MG63 (cell line): Measurements from ENCODE around the gene EPB41L4B. TPM values are rescaled to one million over a fixed set of nuclear protein-coding genes. Genes with fewer than 3 reads are reported as not detected.
A peak's percentile ranks its signal among the peaks of the same experiment; 100 is the strongest.
"Not testable (repeated sequence)": the region's sequence is repeated elsewhere in the genome, so short reads cannot be mapped to it uniquely, and the experiment has no call there.

Experiments
- DNase-seq: peaks from one replicate; pipeline ENCODE4 v3.0.0-alpha.2; 2020
- H3K27me3 ChIP-seq: fragments of 250-450 bp; sonication (Bioruptor Pico); 2 replicates; pipeline ENCODE4 v1.5.1; 2020; ENCODE audit warnings: mild to moderate bottlenecking, moderate library complexity
- H3K36me3 ChIP-seq: fragments of 250-450 bp; sonication (Bioruptor Pico); 2 replicates; pipeline ENCODE4 v1.5.1; 2020; ENCODE audit warnings: mild to moderate bottlenecking, moderate library complexity
- H3K4me3 ChIP-seq: fragments of 250-450 bp; sonication (Bioruptor Pico); 2 replicates; pipeline ENCODE4 v1.5.1; 2020; ENCODE audit warnings: mild to moderate bottlenecking, moderate library complexity
- H3K9me3 ChIP-seq: fragments of 250-450 bp; sonication (Bioruptor Pico); 2 replicates; pipeline ENCODE4 v1.5.1; 2020; ENCODE audit warnings: mild to moderate bottlenecking, moderate library complexity
- total RNA-seq: library from RNA; depleted of rRNA; stranded (reverse); fragments of >200 nt; shearing (Covaris generic); gene quantifications from 2 replicates; pipeline ENCODE4 v1.2.3, GENCODE V29; 2014; ENCODE audit warnings: low replicate concordance

Gene EPB41L4B
- total RNA-seq, 1 experiment from 2014 or later = 3.1 TPM

DNA sequence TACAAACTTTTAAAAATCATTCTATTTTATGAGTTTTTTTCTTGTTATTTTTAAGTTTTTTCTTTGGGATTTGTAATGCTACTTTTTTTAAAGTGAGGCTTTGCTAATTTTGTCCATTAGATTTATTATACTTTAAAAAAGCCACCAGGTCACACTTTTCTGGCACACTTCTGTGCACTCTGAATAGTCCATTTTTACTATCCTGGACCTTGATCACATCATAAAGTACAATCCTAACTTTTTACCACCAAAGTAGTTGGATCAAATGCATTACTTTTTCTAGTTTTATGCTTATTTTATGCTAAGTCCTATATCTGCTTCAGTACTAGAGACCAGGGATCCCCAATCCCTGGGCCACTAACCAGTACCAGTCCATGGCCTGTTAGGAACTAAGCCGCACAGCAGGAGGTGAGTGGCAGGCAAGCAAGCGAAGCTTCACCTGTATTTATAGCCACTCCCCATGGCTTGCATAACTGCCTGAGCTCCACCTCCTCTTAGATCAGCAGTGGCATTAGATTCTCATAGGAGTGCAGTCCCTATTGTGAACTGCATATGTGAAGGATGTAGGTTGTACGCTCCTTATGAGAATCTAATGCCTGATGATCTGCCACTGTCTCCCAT is 169.8 kb downstream of the EPB41L4B start:
- H3K36me3 ChIP-seq = no peaks in the 10 kb centered on the region
- 0 out of 2 replicates have a peak, but pooled peaks cover 4% of the 10 kb centered on the region for H3K9me3 ChIP-seq
- DNase-seq = no peak
- no peak overlapping the region for H3K4me3 ChIP-seq
- H3K27me3 ChIP-seq = no peaks in the 10 kb centered on the region; the same call in 1 of the 2 replicates

DNA sequence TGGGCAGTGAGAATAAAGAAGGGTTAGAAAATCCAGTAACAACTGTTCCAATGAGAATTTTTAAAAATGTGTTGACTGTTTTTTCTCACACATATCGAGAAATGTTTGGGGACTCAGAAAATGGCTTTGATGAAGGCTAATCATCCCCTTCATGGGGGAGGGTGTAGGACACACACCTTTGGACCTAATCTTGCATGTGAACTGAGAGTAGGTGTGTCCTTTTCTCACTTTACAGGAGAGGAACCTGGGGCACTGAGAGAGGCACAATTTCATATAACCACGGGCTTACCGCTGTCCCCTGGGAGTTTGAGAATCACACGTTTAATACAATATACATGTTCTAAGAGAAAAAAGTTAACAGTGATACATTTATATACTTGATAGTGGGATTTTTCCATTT is 171.1 kb downstream of the EPB41L4B start:
- H3K36me3 ChIP-seq = no peaks in the 10 kb centered on the region
- no peaks in the 10 kb centered on the region; the same call in 1 of the 2 replicates for H3K27me3 ChIP-seq
- DNase-seq = no peak
- 0 out of 2 replicates have a peak, but pooled peaks cover 4% of the 10 kb centered on the region for H3K9me3 ChIP-seq
- no peak overlapping the region for H3K4me3 ChIP-seq

DNA sequence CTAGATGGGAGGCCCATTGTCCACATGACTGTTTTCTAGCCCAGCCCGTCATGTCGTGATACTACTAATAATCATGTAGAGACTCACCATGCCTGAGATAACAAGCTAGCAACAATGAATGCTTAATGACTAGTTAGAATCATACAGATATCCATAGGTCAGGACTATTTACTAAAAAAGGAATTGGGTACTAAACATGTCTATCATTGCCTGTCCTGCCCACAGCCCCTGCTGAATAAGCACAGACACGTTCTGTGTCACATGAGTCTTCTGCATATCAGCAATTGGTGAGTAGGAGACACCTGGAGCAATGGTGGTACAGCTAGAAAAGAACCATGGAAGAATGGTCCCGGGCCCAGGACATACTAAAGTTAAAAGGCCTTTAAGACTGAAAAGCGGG is 171.8 kb downstream of the EPB41L4B start:
- Histone ChIP-seq H3K9me3 (0 out of 2 replicates have a peak, but pooled peaks cover 4% of the 10 kb centered on the region), H3K27me3 (no peaks in the 10 kb centered on the region; the same call in 1 of the 2 replicates), H3K36me3 (no peaks in the 10 kb centered on the region), H3K4me3 (no peak overlapping the region)
- no peak for DNase-seq

DNA sequence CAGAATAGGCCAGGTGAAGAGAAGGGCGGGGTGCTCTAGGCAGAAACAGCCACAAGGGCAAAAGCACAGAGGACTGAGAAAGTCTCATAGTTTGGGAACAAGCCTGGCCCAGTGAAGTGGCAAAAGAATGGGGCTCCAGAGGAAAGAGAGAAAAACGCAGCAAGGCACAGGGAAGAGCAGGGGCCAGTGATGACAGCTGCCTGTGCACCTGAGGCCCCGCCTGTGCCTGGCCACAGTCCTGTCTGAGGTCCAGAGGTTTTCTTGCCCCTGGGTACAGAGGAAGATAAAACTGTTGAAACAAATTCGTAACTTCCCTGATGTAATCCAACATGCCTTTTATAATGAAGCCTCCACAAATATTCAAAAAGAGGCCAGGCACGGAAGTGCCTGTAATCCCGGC is 175.8 kb downstream of the EPB41L4B start:
- no peaks in the 10 kb centered on the region for H3K36me3 ChIP-seq
- H3K27me3 ChIP-seq = no peaks in the 10 kb centered on the region
- H3K4me3 ChIP-seq = no peak overlapping the region
- no peak for DNase-seq
- H3K9me3 ChIP-seq = no peaks in the 10 kb centered on the region

DNA sequence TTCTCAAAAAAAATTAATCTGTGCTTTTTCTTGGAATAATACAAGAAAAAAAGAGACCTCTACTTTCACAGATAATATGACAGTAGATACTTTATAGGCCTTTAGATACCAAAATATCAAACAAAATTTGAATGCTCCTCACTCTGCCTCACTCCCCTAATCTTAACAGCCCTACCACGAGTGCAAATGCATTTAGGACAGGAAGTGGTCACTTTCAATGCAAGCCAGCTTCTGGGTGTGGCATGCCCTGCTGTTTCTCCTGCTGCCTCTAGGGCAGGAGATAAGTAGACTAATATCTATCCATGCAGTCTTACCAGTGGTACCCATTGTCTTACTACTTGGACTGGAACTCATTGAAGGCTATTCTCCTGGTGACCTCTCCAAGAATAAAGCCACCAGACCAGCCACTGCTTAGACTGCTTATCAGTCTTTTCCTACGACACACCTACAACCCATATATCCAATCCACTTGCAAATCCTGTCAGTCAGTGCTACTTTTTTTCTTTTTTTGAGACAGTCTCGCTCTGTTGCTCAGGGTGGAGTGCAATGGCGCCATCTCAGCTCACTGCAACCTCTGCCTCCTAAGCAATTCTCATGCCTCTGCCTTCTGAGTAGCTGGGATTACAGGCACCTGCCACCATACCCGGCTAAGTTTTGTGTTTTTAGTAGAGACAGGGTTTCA is 176.8 kb downstream of the EPB41L4B start:
- DNase-seq = peak; percentile 65
- no peak overlapping the region for H3K4me3 ChIP-seq
- H3K27me3 ChIP-seq = no peaks in the 10 kb centered on the region
- no peaks in the 10 kb centered on the region for H3K36me3 ChIP-seq
- H3K9me3 ChIP-seq = no peaks in the 10 kb centered on the region

DNA sequence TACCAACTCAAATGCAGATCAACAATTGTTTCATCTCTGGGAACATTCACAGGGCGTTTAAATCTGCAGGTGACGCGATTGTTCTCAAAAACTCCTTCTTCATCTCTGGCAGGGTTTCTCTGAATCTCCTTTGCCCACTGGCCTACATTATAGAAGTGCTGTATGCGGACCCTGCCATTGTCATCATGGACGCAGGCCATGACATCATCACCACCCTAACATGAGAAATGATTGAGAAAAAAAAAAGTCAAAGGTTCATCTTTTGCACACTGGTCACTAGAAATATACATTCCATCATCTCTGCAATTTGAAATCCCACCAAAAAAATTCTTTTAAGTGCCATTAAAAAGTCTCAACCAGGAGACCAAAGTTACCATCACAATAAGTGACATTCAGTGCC is 179.5 kb downstream of the EPB41L4B start:
- no peak overlapping the region for H3K4me3 ChIP-seq
- no peaks in the 10 kb centered on the region for H3K36me3 ChIP-seq
- DNase-seq = no peak
- no peaks in the 10 kb centered on the region for H3K27me3 ChIP-seq
- no peaks in the 10 kb centered on the region for H3K9me3 ChIP-seq

DNA sequence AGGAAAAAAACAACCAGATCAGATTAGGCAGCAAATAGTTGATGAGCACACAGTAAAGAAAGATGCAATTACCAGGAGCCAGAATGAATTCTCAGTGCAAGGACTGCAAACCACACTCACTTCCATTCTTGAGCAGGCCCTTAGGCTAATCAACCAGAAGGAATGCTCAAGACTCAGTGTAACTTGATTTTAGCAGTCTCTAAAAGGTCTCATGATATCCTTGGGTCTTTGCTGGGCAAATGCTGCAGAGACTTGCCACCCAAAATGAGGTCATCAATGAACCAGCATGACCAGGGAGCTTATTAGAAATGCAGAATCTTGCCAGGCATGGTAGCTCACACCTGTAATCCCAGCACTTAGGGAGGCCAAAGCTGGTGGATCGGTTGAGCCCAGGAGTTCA is 181.0 kb downstream of the EPB41L4B start:
- no peak for DNase-seq
- no peaks in the 10 kb centered on the region for H3K27me3 ChIP-seq
- no peak overlapping the region for H3K4me3 ChIP-seq
- no peaks in the 10 kb centered on the region for H3K9me3 ChIP-seq
- H3K36me3 ChIP-seq = no peaks in the 10 kb centered on the region

DNA sequence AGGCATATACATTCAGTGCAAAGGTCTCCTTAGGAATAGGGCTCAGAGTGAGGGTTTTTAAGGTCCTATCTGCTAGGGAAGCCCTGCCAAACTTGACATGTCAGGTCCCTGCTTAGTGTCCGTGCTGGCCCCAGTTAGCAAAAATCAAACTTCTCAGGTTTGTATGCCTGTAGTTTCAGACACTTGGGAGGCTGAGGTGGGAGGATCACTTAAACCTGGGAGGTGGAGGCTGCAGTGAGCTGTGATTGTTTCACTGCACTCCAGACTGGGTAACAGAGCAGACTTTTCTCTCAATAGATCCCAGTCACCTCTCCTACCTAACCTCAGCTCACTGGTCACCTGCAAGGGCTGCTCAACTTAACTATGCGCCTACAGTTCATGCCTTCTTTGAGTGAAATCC is 182.4 kb downstream of the EPB41L4B start:
- no peak for DNase-seq
- Histone ChIP-seq H3K36me3 (no peaks in the 10 kb centered on the region), H3K27me3 (no peaks in the 10 kb centered on the region), H3K4me3 (no peak overlapping the region), H3K9me3 (no peaks in the 10 kb centered on the region)

DNA sequence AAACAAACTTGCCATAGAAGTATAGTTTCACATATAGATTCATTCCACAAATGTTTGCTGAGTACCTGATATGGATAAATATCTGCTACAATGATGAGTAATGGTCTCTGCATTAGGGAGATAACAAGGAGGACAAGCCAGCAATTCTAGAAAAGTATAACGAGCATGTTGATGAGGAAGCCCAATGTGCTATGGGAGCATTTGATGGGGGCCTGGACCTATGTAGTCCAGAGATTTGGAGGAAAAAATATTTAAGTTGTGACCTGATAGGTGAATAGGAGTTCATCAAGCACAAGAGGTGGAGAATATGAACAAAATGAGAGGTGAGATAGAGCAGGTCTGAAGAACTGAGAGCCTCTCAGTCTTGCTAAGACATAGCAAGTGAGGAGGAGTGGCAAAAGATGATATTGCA is 186.7 kb downstream of the EPB41L4B start:
- Histone ChIP-seq H3K9me3 (no peaks in the 10 kb centered on the region), H3K36me3 (no peaks in the 10 kb centered on the region), H3K27me3 (peaks cover 2% of the 10 kb centered on the region; the same call in 1 of the 2 replicates), H3K4me3 (no peak overlapping the region)
- DNase-seq = no peak

DNA sequence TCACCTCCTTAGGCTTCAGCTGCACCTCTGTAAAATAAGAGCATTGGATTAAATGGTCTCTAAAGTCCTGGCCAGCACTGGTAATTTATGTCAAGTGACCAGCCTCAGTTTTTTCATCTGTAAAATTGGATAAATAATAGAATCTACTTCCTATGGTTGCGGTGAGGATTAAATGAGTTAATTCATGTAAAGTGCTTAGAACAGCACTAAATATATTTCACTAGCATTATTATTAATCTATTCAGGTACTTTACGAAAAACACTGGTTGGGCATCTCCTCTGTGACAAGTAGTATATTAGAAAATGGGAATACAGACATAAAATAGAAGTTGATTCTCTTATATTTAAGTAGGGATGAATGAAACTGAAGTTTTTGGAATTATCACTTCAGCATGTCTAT is 187.3 kb downstream of the EPB41L4B start:
- Histone ChIP-seq H3K27me3 (peaks cover 2% of the 10 kb centered on the region; the same call in 1 of the 2 replicates), H3K9me3 (no peaks in the 10 kb centered on the region), H3K4me3 (no peak overlapping the region), H3K36me3 (no peaks in the 10 kb centered on the region)
- no peak for DNase-seq

DNA sequence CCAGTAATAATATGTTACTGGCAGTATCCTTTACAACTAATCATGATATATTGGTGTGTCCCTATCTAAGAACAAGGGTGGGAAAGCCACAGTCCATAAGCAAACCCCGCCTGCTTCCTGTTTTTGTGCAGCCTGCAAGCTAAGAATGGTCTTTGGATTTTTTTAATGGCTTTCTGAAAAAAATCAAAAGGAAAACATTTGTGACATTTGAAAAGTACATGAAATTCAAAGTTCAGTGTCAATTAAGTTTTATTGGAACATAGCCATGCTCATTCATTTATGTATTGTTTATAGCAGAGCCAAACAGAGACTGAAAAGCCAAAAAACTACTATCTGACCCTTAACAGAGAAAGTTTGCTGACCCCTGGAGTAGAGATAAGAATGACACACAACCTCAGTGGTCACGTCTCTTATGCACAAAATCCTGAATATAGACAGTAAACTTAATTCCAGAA is 188.3 kb downstream of the EPB41L4B start:
- H3K36me3 ChIP-seq = no peaks in the 10 kb centered on the region
- no peak overlapping the region for H3K4me3 ChIP-seq
- H3K27me3 ChIP-seq = peaks cover 2% of the 10 kb centered on the region; the same call in 1 of the 2 replicates
- no peak for DNase-seq
- H3K9me3 ChIP-seq = no peaks in the 10 kb centered on the region

DNA sequence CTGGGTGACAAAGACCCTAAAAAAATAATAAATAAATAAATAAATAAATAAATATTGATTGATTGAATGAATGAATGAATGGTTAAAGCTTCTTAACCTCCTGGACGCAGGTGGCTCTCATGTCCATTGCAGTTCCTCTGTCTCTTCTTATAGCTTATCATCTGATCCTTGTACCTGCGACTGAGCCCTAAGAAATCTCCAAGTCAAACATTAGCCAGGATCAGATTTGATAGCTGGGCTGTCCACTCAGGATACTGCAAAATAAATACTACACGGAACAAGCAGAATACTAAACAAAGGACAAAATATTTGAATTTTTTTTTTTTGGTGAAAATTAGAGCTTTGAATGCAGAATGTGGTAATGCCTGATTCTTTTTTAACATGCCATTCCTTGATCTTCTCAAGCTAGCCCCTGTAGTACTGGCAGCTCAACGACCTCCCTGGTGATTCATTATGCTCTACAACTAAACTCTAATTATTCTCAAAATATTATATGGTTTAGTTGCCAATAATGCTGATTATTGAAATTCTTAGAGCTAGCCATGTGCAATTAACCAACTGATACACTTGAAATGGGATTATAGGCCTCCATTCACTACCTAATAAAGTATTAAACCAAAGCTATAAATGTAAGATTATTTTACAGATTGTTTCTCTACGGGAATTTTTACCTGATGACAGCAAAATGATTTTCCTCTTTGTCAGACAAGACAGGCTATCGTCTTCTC is 191.2 kb downstream of the EPB41L4B start:
- Histone ChIP-seq H3K9me3 (no peaks in the 10 kb centered on the region), H3K36me3 (no peaks in the 10 kb centered on the region), H3K4me3 (no peak overlapping the region), H3K27me3 (peaks cover 2% of the 10 kb centered on the region; the same call in 1 of the 2 replicates)
- no peak for DNase-seq

DNA sequence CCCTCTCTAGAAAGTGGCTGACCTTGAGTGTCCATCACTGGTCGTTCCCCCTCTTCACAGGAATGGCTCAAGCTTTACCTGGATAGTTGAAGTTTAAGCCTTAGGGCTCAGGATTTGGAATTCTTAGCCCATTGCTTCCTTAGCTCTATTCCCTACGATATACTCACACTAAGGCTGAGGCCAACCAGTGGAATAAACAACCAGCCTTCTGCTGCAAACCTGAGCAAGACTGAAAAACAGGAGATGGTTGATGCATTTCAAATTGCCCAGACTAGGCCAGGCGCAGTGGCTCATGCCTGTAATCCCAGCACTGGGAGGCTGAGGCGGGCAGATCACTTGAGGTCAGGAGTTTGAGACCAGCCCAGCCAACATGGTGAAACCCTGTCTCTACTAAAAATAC is 194.2 kb downstream of the EPB41L4B start:
- H3K36me3 ChIP-seq, H3K4me3 ChIP-seq, DNase-seq, H3K27me3 ChIP-seq, H3K9me3 ChIP-seq: not testable (repeated sequence)

DNA sequence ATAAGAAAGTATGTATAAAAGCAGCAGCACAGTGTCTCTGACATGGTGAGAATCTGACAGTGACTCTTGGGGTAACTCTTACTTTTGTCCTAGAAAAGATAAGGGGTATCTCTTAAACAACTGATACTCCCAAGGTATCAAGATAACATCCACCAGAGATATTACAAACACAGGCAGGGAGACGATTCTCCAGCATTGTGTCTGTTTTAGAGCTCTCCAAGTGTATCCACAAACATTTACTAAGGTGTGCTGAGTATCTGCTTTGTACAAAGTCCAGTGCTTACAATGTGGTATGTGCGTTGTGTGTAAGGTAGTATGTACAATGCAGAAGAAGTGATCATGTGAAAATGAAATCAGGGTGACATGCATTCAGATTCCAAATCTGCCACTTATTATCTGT is 196.7 kb downstream of the EPB41L4B start:
- H3K36me3 ChIP-seq = no peaks in the 10 kb centered on the region
- no peak for DNase-seq
- no peak overlapping the region for H3K4me3 ChIP-seq
- no peaks in the 10 kb centered on the region for H3K9me3 ChIP-seq
- H3K27me3 ChIP-seq = no peaks in the 10 kb centered on the region

DNA sequence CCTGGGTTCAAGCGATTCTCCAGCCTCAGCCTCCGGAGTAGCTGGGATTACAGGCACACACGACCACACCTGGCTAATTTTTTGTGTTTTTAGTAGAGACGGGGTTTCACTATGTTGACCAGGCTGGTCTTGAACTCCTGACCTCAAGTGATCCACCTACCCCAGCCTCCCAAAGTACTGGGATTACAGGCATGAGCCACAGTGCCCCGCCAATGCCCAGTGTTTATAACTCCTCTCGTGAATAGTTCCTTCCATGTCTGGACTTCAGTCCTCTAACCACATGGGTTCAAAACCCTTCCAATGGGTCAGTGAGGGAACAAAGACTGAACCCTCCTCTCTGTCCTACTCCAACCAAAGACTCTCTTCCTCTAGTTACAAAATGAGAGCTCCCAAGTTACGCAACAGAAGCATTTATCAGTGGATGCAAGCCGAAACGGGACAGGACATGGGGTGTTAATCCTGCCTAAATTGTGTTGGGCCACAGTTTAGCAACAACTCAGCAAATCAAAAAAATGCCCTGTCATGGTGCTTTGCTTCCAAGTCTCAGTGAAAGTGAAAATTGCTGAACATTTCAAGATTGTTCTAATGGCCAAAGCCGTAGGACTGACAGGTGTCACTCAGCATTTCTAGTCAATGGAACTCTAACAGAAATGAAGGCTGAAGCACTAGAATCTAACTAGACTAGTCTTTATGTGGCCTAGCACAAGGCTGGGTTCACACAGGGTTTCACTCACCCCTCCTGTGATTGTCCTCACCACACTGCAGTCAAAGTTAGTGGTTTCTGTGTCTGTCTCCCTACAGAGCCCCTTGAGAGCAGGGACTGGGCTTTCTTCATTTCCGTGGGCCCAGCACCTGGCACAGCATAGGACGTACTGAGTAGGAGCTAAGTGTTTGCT is 197.9 kb downstream of the EPB41L4B start:
- H3K4me3 ChIP-seq = no peak overlapping the region
- no peaks in the 10 kb centered on the region for H3K36me3 ChIP-seq
- H3K27me3 ChIP-seq = no peaks in the 10 kb centered on the region
- H3K9me3 ChIP-seq = no peaks in the 10 kb centered on the region
- DNase-seq = no peak
